GM12801 (cell line): ENCODE results near the gene CIAO2A.

Experiments used
- CTCF ChIP-seq: IDR thresholded peaks from one replicate; pipeline ENCODE4 v1.5.1; 2011; ENCODE audit warnings: control low read depth; ENCODE audit not compliant: insufficient read length; ENCODE audit errors: extremely low read depth

Gene CIAO2A

GRCh38 chr15:64122444-64122843 is 28.8 kb upstream of the CIAO2A start:
- TF ChIP-seq CTCF, result no peak

- no peak for TF ChIP-seq CTCF
Observed at GRCh38 chr15:64121614-64122013, 28.0 kb upstream of the CIAO2A start.

- no peak for TF ChIP-seq CTCF
Observed at GRCh38 chr15:64117759-64118487, 24.3 kb upstream of the CIAO2A start.

- TF ChIP-seq CTCF, result no peak
Observed at GRCh38 chr15:64112904-64113303, 19.3 kb upstream of the CIAO2A start.

GRCh38 chr15:64112073-64112772 is 18.6 kb upstream of the CIAO2A start:
- TF ChIP-seq CTCF, result no peak

- no peak for TF ChIP-seq CTCF
Observed at GRCh38 chr15:64111679-64112050, 18.0 kb upstream of the CIAO2A start.

GRCh38 chr15:64110950-64111678 is 17.5 kb upstream of the CIAO2A start:
- no peak for TF ChIP-seq CTCF
